GM12801 (cell line): Measurements from ENCODE around the gene MX1.

Experiments
- CTCF ChIP-seq: IDR thresholded peaks from one replicate; pipeline ENCODE4 v1.5.1; 2011; ENCODE audit warnings: control low read depth; ENCODE audit not compliant: insufficient read length; ENCODE audit errors: extremely low read depth

Gene MX1

DNA sequence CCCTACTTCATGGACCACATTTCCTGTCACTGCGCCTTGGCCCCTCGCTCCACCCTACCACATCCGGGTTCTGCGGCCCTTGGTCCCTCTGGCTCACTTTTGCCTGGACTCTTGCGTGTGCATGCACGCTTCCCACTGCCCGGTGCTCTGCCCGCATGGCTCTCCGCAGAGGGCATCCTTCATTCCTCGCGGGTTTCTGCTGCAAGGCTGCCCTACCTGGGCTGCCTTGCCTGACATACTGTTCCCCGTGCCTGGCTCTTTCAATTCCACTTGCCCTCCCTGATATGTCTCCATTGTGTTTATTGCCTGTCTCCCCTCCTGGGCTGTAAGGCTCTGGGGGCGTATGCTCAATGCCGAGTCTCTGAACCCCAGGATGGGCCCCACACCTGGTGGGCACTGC, 37.8 kb upstream of the MX1 start:
- TF ChIP-seq CTCF, result no peak

GRCh38 chr21:41390043-41390639, 35.9 kb upstream of the MX1 start:
- TF ChIP-seq CTCF, result no peak

DNA sequence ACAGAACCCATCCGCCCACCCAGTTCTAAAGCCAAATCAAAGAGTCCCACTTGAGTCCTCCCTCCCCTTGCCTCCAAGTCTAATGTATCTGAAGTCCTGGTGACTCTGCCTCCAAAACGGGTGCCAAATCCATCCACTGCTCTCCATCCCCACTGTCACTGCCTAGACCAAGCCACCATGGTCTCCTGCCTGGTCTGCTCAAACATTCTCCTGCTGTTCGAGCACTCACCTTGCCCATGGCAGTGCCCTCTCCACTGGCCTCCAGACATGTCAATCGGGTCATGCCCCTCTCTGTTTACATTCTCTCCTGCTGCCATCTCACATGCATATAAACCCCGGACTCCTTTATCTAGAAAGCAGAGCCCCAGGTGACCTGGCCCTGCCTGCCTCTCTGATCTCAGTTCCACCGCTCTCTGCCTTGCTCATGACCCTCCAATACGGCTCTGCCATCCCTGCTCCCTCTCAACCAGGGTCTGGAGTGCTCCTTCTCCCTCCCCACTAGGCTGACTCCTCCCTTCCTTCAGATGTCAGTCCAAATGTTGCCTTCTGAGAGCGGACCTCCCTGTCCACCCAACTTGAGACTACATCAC, 32.1 kb upstream of the MX1 start:
- no peak for TF ChIP-seq CTCF

GRCh38 chr21:41396558-41397075, 29.4 kb upstream of the MX1 start:
- no peak for TF ChIP-seq CTCF

DNA sequence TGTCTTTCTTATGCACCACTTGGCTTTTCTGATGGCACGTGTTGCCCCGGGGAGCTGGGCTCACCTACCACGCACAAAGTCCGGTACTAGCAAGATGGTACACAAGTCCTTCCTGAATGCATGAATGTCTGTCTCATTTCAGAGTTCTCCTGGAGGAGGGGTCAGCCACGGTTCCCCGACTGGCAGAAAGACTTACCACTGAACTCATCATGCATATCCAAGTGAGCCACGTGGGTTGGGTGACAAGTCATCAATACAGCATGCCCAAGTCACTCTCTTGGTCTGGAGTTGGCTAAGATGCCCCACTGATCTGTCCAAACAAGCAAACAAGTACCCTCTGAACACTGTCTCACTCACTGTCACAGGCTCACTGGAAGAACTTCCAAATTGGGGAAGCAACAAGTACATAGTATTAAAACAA, 28.6 kb upstream of the MX1 start:
- TF ChIP-seq CTCF, result no peak

GRCh38 chr21:41398251-41398650, 27.8 kb upstream of the MX1 start:
- TF ChIP-seq CTCF, result no peak

DNA sequence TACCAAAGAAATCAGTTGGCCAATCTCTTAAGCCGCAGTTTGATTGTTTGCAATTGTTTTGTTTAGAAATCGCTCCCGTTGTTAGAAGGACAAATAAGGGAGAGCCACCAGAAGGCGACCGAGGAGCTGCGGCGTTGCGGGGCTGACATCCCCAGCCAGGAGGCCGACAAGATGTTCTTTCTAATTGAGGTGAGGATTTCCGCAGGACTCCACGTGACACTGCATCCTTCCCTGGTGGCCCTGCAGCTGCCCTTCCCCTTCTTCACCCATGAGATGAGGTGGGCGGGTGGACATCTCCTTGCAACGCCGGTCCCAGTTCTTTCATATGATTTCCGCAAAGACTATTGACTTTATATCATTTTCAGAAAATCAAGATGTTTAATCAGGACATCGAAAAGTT, 27.2 kb upstream of the MX1 start:
- TF ChIP-seq CTCF, result no peak
